Stimulated activated CD8-positive, alpha-beta memory T cell treated with anti-CD3 and anti-CD28 coated beads, Interleukin-12 subunit alpha, Interleukin-12 subunit beta, amount 100 ng/mL, for 1 hour (primary cell): Measurements from ENCODE around the gene YBX2.
A peak's percentile ranks its signal among the peaks of the same experiment; 100 is the strongest.
"Not testable (repeated sequence)": the region's sequence is repeated elsewhere in the genome, so short reads cannot be mapped to it uniquely, and the experiment has no call there.

Experiments used
- DNase-seq: peaks from one replicate; pipeline ENCODE4 v3.0.0-alpha.2; 2020; ENCODE audit warnings: low read depth

The YBX2 gene

DNA sequence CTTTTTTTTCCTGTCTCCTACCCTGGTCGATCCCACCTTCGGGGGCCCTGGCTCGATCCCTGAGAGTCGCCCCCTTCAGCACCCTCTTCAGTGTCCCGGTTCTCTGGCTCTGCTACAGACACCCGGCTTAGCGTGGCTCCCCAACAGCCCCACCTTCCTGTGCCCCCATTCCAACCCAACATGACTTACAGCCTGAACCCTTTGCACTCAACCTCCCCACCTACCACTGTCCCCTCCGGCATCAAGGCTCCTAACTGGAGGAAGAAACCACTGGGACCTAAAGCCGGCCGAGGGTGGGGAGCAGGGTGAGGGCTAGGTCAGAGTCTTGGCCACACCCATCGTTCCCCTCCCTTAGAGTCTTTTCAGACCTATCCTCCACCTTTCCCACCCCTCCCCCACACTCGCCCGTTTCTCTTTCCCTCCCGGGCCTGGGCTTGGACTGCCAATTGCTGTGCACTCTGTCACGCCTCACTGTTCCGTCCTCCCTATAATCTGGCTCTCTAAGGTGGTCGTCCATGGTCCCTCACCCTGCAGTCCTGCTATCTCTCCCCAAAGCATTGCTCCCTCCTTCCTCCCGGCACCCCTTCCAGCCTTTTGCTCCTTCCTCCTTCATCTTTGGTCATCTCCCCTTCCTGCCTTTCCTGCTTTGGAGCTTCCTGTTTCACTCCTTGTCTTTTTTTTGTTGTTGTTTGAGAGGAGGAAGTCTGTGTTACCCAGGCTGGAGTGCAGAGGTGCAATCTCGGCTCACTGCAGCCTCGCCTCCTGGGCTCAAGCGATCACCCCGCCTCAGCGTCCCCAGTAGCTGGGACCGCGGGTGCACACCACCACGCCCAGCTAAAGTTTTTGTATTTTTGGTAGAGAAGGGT is 31.3 kb downstream of the YBX2 start:
- DNase-seq, result no peak

GRCh38 chr17:7262192-7262934 is 32.1 kb downstream of the YBX2 start, which contains the start of gene CLDN7:
Gene CLDN7, minus strand, starts transcription at chr17:7262478. Its CDS starts 435 bp downstream, at chr17:7262043.
- no peak for DNase-seq

- DNase-seq, result no peak
Measured at GRCh38 chr17:7261379-7262191, 32.9 kb downstream of the YBX2 start.

GRCh38 chr17:7260651-7261378 is 33.6 kb downstream of the YBX2 start:
- no peak for DNase-seq

DNA sequence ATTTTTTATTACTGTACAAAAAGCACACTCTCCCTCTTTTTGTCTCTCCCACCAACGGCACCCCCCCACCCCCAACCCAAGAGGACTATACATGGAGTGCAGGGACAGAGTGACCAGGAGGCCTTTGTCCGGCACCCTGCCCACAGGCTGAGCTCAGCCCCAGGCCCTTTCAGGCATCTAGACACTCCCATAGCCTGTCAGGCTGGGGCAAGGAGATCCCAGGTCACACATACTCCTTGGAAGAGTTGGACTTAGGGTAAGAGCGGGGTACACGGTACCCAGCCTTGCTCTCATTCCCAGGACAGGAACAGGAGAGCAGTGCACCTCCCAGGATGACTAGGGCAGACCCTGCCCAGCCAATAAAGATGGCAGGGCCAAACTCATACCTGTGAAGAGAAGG is 34.3 kb downstream of the YBX2 start:
- no peak for DNase-seq

- no peak for DNase-seq
Measured at GRCh38 chr17:7259555-7259889, 34.9 kb downstream of the YBX2 start.

GRCh38 chr17:7258731-7259554 is 35.5 kb downstream of the YBX2 start:
- DNase-seq, result no peak

- DNase-seq, result no peak
Measured at GRCh38 chr17:7256766-7257456, 37.5 kb downstream of the YBX2 start.

GRCh38 chr17:7254511-7254910 is 39.9 kb downstream of the YBX2 start:
- no peak for DNase-seq

DNA sequence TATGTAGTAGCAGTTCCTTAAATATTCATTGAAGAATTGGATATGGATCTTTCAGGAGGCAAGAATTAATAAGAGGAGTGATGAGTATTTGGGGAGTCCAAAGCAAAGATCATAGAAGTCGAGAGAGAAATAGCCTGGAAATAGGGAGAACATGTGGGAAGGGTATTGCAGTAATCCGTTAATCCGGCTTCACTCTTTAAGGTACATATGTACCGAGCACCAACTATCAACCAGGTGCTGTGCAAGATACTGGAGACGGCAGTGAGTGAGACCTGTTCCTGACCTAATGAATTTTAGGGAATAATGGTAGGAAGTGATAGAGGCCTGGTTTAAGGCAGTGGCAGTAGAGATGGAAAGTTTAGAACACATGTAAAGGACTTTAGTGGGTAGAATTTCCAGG is 41.4 kb downstream of the YBX2 start:
- no peak for DNase-seq

DNA sequence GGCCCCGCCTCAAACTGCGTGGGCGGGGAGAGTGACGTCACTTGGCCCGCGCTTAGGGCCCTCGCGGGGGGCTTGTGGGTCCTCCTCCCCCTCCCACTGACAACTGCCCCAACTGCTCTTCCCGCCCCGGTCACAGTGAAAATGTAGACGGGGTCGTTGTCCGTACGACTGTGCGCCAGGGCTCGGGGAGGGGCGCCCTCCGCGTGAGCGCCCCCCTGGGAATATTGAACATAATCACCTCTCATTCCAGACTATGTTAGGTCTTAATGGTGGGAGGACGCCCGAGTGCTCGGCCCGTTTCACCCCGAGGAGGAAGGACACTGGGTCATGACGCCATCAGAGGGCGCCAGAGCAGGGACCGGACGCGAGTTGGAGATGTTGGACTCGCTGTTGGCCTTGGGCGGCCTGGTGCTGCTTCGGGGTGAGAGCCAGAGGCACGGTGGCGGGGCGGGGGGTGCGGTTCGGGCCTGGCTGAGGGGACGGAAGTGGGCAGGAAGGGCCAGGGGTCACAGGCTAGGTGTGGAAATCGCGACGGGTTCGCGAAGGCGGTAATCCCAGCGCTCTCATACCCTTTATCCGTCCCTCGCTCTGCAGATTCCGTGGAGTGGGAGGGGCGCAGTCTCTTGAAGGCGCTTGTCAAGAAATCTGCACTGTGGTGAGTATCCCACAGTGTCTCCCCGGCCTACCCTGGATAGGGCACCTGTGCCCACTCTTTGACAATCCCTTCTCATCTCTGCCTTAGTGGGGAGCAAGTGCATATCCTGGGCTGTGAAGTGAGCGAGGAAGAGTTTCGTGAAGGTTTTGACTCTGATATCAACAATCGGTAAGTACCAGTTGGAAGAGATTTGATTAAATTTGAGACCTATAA is 42.0 kb downstream of the YBX2 start, which contains the start of gene ELP5:
TSS of gene ELP5 (plus strand) at position 40 of the 868 bp plus-strand sequence. CDS start at position 376, 336 bp downstream.
- DNase-seq, result peak; percentile 75

GRCh38 chr17:7251661-7252175 is 42.7 kb downstream of the YBX2 start, which contains the start of gene CTDNEP1:
Gene CTDNEP1, minus strand, starts transcription at chr17:7251734. Its CDS starts 438 bp downstream, at chr17:7251296.
- DNase-seq, result peak; percentile 100

DNA sequence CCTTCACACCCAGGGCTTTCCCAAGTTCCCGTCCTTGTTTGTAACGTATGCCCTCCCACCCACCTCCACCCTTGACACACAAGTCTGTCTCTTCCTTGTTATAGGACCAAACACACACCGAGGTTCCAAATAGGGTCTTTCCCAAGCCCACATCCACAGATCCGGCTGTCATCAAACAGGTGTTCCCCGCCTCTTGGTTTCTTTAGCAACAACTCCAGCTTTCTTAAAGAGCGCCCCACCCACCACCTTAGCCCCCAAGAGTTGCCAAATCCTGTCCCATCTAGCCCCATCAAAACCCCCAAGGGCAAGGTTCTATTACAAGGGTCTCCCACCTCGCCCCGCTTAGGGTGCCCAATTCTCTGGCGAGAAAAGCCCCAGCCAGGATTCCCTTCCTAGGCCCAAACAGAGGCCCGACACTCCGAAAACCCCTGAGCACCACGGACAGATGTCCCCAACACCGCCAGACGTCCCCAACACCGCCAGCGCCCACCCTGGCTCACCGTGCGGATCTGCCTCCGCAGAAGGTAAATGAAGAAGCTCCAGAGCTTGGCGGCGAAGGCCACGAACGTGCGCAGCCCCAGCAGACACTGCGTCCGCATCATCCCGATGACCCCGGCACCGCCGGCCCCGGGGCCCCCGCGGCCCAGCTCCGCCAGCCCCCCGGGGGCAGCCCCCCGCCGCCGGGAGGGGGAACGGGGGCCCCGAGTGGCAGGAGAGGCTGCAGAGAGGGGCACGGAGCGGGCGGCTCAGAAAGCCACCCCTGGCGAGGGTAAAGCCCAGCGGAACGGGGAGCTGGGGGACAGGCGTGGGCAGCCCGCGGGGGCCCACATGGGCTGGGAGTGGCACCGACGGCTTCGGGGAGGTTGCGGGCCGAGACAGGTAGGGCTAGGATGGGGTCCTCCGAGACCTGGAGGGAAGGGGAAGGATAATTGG is 43.5 kb downstream of the YBX2 start:
- DNase-seq, result no peak

- no peak for DNase-seq
Measured at GRCh38 chr17:7249830-7250229, 44.6 kb downstream of the YBX2 start.

- DNase-seq, result no peak
Measured at GRCh38 chr17:7249214-7249613, 45.2 kb downstream of the YBX2 start.

DNA sequence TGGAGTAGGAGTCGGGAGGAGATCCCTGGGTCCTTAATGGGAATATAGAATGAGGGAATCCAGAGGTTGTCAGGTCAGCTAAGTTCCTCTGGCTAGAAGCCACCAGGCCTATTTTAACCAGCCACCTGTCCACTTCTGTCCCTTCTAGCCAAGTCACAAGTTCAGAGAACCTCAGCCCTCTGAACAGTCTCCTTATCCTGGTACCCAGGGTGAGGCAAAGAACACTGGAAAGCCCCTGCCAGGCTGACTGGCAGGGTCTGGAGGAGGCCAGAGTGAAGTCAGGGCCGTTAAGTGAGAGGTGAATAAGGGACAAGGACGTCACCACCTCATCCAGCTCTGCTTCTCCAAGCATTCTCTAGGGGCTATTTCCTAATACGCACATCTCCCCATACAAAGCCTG is 45.6 kb downstream of the YBX2 start:
- DNase-seq, result no peak

GRCh38 chr17:7246779-7247178 is 47.7 kb downstream of the YBX2 start:
- no peak for DNase-seq

GRCh38 chr17:7243838-7244237 is 50.6 kb downstream of the YBX2 start:
- not testable (repeated sequence) for DNase-seq
